ENCODE measurements around the gene ASIP. TPM values are rescaled to one million over a fixed set of nuclear protein-coding genes. Genes with fewer than 3 reads are reported as not detected.

ASIP gene
- total RNA-seq, 1 experiment from 2014 or later = not detected

- Histone ChIP-seq H3K4me3 (ENCODE audit: low read depth, low read length) (no peak overlapping the region), H3K4me1 (no peaks in the 10 kb centered on the region), H3K36me3 (ENCODE audit: control insufficient read depth, insufficient read depth, low read length) (peaks cover 1% of the 10 kb centered on the region; the same call in 1 of the 2 replicates), H3K27me3 (replicated peaks; ENCODE audit: control insufficient read depth, insufficient read depth, low read length) (no peaks in the 10 kb centered on the region), H3K9me3 (no peaks in the 10 kb centered on the region)
- BruUV-seq (replicated peaks) = no TSS peak
- no peaks in the 10 kb centered on the region for H3K27me3 Mint-ChIP-seq (ENCODE audit: insufficient read depth, unreplicated experiment)
- TF ChIP-seq CTCF (IDR thresholded peaks at IDR 0.05; ENCODE audit: insufficient read depth in 1 of 2, low read depth in 1 of 2, low read length in 1 of 2, severe bottlenecking in 1 of 2, unreplicated experiment in 1 of 2) = no peak
- H3K9me3 Mint-ChIP-seq (ENCODE audit: unreplicated experiment) = no peaks in the 10 kb centered on the region
- ChIA-PET POLR2A (no interaction called here), CTCF (no interaction called here)
- intact Hi-C loops (cut with micrococcal nuclease; ENCODE audit: unreplicated experiment) = no loop called here
- H3K36me3 Mint-ChIP-seq (ENCODE audit: insufficient read depth, unreplicated experiment) = peaks cover 92% of the 10 kb centered on the region
- no peak overlapping the region for H3K27ac Mint-ChIP-seq (ENCODE audit: unreplicated experiment)
- H3K4me3 Mint-ChIP-seq (ENCODE audit: unreplicated experiment) = no peak overlapping the region
- no peak for DNase-seq
- H3K4me1 Mint-ChIP-seq (ENCODE audit: low read depth, unreplicated experiment) = no peaks in the 10 kb centered on the region
These were observed 30.7 kb downstream of the ASIP start for GRCh38 chr20:34271956-34272355.

GRCh38 chr20:34274694-34275093 lies 33.5 kb downstream of the ASIP start:
- H3K27me3 Mint-ChIP-seq (ENCODE audit: insufficient read depth, unreplicated experiment) = no peaks in the 10 kb centered on the region
- TF ChIP-seq CTCF (IDR thresholded peaks at IDR 0.05; ENCODE audit: insufficient read depth in 1 of 2, low read depth in 1 of 2, low read length in 1 of 2, severe bottlenecking in 1 of 2, unreplicated experiment in 1 of 2) = no peak
- no TSS peak for BruUV-seq (replicated peaks)
- H3K4me1 Mint-ChIP-seq (ENCODE audit: low read depth, unreplicated experiment) = no peaks in the 10 kb centered on the region
- ChIA-PET CTCF (interaction anchor here (1.0 to 1.8 kb wide), 2 partner anchors 84 to 495 kb away, joined by 3 to 6 read pairs; no protein-coding TSS in a partner anchor), POLR2A (no interaction called here)
- Histone ChIP-seq H3K27me3 (replicated peaks; ENCODE audit: control insufficient read depth, insufficient read depth, low read length) (no peaks in the 10 kb centered on the region), H3K9me3 (no peaks in the 10 kb centered on the region), H3K4me3 (ENCODE audit: low read depth, low read length) (no peak overlapping the region), H3K36me3 (ENCODE audit: control insufficient read depth, insufficient read depth, low read length) (peaks cover 3% of the 10 kb centered on the region; the same call in 1 of the 2 replicates), H3K4me1 (no peaks in the 10 kb centered on the region)
- H3K9me3 Mint-ChIP-seq (ENCODE audit: unreplicated experiment) = no peaks in the 10 kb centered on the region
- intact Hi-C loops (cut with micrococcal nuclease; ENCODE audit: unreplicated experiment) = no loop called here
- H3K36me3 Mint-ChIP-seq (ENCODE audit: insufficient read depth, unreplicated experiment) = peaks cover 95% of the 10 kb centered on the region
- DNase-seq = no peak
- H3K27ac Mint-ChIP-seq (ENCODE audit: unreplicated experiment) = no peak overlapping the region
- H3K4me3 Mint-ChIP-seq (ENCODE audit: unreplicated experiment) = no peak overlapping the region

- Histone ChIP-seq H3K4me1 (no peaks in the 10 kb centered on the region), H3K4me3 (ENCODE audit: low read depth, low read length) (no peak overlapping the region), H3K36me3 (ENCODE audit: control insufficient read depth, insufficient read depth, low read length) (peaks cover 28% of the 10 kb centered on the region), H3K27me3 (replicated peaks; ENCODE audit: control insufficient read depth, insufficient read depth, low read length) (no peaks in the 10 kb centered on the region), H3K9me3 (no peaks in the 10 kb centered on the region)
- BruUV-seq (replicated peaks) = no TSS peak
- intact Hi-C loops (cut with micrococcal nuclease; ENCODE audit: unreplicated experiment) = no loop called here
- Mint-ChIP-seq H3K9me3 (ENCODE audit: unreplicated experiment) (no peaks in the 10 kb centered on the region), H3K36me3 (ENCODE audit: insufficient read depth, unreplicated experiment) (peaks cover 100% of the 10 kb centered on the region), H3K27me3 (ENCODE audit: insufficient read depth, unreplicated experiment) (no peaks in the 10 kb centered on the region), H3K4me1 (ENCODE audit: low read depth, unreplicated experiment) (no peaks in the 10 kb centered on the region), H3K27ac (ENCODE audit: unreplicated experiment) (no peak overlapping the region), H3K4me3 (ENCODE audit: unreplicated experiment) (no peak overlapping the region)
- no peak for DNase-seq
- CTCF ChIA-PET = no interaction called here
- POLR2A ChIA-PET = no interaction called here
- no peak for TF ChIP-seq CTCF (IDR thresholded peaks at IDR 0.05; ENCODE audit: insufficient read depth in 1 of 2, low read depth in 1 of 2, low read length in 1 of 2, severe bottlenecking in 1 of 2, unreplicated experiment in 1 of 2)
These were observed 40.0 kb downstream of the ASIP start for GRCh38 chr20:34281177-34281576.

Measured in Caco-2 (cell line).